HG03571 (cell line): Measurements from ENCODE around the gene PPRC1.

ENCODE experiments used
- ATAC-seq: cut with Tn5 transposase; IDR thresholded peaks from one replicate; pipeline ENCODE4 v1.9.1; 2021; ENCODE audit not compliant: unreplicated experiment

Gene PPRC1, protein sequence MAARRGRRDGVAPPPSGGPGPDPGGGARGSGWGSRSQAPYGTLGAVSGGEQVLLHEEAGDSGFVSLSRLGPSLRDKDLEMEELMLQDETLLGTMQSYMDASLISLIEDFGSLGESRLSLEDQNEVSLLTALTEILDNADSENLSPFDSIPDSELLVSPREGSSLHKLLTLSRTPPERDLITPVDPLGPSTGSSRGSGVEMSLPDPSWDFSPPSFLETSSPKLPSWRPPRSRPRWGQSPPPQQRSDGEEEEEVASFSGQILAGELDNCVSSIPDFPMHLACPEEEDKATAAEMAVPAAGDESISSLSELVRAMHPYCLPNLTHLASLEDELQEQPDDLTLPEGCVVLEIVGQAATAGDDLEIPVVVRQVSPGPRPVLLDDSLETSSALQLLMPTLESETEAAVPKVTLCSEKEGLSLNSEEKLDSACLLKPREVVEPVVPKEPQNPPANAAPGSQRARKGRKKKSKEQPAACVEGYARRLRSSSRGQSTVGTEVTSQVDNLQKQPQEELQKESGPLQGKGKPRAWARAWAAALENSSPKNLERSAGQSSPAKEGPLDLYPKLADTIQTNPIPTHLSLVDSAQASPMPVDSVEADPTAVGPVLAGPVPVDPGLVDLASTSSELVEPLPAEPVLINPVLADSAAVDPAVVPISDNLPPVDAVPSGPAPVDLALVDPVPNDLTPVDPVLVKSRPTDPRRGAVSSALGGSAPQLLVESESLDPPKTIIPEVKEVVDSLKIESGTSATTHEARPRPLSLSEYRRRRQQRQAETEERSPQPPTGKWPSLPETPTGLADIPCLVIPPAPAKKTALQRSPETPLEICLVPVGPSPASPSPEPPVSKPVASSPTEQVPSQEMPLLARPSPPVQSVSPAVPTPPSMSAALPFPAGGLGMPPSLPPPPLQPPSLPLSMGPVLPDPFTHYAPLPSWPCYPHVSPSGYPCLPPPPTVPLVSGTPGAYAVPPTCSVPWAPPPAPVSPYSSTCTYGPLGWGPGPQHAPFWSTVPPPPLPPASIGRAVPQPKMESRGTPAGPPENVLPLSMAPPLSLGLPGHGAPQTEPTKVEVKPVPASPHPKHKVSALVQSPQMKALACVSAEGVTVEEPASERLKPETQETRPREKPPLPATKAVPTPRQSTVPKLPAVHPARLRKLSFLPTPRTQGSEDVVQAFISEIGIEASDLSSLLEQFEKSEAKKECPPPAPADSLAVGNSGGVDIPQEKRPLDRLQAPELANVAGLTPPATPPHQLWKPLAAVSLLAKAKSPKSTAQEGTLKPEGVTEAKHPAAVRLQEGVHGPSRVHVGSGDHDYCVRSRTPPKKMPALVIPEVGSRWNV (N-terminal part only)

DNA sequence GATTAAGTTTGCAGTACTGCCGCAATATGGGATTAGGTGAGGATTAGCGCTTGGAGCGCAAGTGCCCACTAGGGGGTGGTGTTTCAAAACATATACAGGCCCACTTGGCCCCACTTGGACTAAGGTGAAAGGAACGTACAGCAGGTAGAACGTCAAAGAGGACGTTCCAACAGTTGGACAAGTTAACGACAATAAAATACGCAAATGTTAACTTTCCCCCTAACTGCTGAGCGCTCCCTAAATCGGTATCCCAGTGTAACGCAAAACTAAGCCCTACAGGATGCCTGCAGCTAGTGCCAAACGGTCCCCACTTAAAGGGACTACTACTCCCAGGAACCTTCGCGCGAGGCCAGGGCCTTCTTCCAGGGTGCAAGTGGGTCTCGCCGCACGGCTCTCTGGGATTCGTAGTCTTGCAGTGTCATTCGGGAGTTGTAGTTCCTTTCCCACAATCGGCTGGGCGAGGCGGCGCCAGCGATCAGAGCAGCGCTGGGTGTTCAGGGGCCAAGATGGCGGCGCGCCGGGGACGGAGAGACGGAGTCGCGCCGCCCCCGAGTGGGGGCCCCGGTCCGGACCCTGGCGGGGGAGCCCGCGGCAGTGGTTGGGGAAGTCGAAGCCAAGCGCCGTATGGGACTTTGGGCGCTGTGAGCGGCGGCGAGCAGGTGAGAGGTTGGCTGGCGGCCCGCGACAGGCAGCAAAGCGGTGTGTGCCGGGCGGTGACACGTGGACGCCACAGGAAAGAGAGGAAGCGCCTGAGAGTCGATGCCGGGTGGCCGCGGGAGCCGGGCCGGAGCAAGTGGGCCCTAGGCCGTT is at the start of gene PPRC1:
TSS of gene PPRC1 (plus strand) at position 478 of the 810 bp plus-strand sequence. CDS start at position 507, 29 bp downstream.
- peak; percentile 88 for ATAC-seq

DNA sequence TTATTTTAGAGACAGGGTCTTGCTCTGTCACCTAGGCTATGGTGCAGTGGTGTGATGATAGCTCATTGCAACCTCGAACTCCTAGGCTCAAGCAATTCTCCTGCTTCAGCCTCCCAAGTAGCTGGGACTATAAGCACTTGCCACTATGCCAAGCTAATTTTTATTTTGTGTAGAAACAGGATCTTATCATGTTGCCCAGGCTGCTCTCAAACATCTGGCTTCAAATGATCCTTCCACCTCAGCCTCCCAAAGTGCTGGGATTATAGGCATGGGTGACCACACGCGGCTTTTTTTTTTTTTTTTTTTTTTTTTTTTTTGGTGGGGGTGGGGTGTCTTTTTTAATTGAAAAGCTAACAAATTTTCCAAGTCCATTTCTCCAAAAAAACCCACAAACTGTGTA is 49.3 kb upstream of the PPRC1 start:
- no peak for ATAC-seq

DNA sequence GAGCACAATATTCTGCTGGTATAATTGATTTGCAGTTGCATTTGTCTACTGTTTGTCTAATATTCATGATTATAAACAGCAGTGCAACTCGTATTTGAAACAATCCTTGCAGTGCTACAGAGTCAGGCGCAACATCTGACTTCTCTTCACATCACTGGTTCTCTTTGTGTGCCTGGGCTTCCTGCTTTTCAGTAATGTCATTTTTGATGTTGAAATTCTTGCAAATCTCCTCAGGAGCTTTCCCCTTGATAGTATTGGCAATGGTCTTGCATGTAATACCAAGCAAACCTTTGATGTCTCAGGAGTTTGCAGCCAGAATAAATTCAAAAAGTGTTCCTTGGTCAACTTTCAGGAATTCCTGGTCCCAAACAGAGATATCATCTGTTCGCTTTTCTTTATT is 47.5 kb upstream of the PPRC1 start:
- no peak for ATAC-seq

DNA sequence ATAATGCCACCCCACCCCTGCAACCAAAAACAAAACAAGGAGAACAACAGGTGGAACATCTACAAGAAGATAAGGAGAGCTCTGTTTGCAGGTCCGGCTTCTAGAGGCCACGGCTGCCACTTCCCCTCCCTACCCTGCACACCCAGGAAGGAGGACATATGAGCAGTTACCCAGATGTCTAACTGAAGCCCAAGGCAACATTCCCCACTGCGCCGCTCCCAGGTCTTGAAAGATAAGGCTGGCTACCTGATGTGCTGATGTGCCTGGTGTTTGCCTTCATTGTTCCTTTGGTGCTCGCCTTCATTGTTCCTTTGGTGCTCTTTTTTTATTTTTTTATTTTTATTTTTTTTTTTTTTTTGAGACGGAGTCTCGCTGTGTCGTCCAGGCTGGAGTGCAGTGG is 46.6 kb upstream of the PPRC1 start:
- no peak for ATAC-seq

DNA sequence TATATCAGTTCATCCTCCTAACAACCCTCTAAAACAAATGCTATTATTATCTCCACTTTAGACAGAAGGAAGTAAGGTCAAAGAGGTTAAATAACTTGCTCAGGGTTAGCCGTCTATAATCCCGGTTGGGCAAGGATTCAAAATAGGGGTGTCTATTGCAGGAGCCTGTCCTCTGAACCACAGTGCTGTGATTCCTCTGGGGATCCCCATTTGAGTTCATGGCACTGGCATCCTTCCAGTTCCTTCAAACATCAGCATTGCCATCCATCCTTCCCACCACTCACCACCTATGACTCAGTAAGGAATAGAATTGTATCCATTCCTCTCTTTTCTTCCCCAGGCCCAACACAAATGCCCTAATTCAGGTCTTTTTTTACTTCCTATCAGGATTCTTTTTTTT is 42.1 kb upstream of the PPRC1 start:
- no peak for ATAC-seq

DNA sequence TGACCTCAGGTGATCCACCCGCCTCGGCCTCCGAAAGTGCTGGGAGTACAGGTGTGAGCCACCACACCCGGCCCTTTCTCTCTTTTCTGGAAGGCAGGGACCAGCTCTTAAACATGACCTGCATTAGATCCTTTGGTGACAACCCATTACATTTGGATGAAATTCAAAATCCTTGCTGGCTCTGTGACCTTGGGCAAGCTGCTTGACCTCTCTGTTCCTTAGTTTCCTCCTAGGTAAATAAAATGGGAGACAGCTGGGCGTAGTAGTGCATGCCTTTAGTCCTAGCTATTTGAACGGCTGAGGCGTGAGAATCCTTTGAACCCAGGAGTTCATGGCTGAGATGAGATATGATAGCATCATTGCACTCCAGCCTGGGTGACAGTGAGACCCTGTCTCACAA is 36.4 kb upstream of the PPRC1 start:
- ATAC-seq: no peak

DNA sequence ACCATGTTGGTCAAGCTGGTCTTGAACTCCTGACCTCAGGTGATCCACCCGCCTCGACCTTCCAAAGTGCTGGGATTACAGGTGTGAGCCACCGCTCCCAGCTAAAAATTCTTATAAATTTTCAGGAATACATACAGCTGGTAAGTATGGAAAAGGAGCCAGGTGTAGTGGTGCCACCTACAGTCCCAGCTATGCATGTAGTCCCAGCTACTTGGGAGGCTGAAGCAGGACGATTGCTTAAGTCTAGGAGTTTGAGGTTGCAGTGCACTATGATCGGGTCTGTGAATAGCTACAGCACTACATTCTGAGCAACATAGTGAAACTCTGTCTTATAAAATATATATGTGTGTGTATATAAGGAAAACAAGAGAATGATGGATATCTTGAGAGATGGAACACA is 31.7 kb upstream of the PPRC1 start:
- no peak for ATAC-seq

DNA sequence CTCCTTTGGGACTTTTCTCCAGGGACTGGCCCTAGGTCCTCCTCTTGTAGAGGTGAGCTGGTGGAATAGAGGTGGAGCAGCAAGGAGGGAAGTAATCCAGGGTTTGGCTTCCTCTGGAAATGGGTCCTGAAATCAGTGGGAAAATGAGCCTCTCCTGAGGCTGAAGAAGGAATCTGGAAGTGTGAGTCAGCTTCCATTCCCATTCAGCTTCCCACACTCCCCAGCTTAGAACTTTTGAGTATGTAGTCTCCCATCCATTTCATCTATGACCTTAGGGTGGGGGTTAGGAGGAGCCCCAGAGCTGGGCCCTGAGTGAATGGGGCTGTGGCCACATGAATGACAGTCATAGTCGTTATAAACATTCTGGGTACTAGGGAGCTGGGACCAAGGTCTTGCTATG is 30.4 kb upstream of the PPRC1 start:
- no peak for ATAC-seq

DNA sequence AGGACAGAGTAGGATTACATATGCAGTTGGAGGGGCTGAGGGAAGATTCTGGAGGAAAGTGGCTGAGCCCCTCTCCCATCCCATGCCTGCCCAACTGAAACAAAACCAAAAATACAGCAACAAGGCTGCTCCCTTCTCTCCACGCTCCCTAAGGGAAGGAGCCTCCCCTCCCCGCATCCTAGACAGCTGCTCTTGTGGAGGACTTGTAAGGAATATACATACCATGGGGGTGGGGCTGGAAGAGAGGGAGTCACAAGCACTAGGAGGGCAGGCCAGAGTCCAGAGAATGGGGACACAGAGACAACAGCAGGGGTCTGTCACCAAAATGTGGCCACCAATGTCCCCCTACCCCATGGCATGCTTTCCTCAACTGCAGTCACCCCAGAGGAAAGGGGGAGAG is 25.8 kb upstream of the PPRC1 start:
- ATAC-seq: no peak

DNA sequence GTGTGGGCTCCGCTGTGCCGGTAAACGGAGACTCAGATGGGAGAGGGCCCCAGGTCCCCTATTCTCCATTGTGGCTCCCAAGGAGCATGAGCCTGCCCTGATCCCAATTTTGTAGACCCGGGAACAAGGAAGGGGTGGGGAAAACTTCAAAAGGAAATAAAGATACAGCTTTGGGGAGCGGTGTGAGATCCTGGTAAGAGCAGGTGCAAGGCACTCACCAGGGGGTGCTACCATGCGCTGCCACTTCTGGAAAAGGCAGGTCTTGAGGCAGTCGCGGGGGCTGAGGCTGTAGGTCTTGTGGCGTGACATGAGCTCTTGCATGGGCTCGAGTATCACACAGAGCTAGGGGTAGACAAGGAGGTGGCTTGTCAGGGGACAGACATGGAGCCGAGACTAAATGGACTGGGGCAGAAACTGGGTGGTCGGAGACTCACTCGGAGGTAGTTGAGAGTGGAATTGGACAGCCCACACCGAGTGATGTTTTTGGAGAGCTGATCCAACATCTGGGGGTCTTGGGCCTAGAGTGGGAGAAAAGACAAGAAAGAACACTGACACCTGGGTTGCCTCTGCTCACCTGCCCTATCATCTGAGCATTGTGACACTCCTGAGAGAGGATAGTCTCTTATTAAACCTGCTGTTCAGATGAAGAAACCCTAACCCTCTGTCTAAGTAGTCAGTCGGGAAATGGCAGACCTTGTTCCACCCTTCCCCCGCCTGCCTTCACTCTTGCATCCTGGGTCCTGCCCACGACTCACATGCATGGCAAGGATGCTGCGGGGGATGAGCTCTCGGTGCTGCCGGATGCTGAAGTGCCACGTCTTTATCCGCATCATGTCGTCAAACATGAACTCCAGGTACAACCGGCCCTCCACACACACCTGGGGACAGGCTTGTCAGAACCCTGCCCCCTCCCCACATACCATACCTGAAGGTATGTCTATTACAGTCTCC is 23.4 kb upstream of the PPRC1 start:
- ATAC-seq: no peak

DNA sequence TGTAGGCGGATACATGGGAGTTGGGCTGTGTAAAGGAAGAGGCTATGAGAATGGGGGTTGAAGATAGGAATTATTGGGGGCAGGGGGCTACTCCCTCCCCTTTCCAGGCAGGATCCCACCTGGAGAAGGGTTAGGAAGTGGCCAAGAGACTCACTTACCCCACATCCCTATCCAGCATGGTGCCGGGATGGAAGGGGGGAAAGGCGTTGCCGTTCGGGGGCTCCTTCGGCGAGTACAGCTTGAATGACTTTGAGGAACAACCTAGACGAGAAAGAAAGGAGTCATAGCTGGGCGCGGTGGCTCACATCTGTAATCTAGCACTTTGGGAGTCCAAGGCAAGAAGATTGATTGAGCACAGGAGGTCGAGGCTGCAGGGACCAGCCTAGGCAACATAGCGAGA is 21.6 kb upstream of the PPRC1 start:
- ATAC-seq: no peak

DNA sequence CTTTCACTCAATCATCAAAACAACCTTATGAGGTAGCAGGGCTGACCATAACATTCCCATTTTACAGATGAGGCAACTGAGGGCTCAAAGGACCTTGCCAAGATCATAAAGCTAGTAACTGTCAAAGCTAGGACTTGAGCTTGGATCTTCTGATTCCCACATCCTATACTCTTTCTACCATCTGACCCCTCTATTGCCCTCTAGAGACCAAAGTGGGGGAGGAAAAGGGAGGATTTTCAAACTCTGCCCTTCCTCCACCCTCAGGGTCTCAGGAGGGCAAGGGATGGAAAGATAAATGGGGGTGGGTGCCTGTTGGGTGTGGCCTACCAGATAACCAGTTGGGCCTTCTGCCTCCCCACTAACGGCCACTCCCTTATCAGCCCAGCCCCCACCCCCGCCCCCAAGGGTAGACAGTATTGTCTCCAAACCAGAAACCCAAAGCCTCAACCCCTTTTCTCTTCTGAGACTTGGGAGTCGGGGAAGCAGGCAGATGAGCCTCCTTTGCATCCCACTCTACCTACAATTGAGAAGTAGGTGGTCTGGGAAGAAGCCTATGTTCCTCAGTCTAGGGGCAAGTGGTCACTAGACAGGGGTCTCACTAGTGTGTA is 20.5 kb upstream of the PPRC1 start:
- no peak for ATAC-seq

DNA sequence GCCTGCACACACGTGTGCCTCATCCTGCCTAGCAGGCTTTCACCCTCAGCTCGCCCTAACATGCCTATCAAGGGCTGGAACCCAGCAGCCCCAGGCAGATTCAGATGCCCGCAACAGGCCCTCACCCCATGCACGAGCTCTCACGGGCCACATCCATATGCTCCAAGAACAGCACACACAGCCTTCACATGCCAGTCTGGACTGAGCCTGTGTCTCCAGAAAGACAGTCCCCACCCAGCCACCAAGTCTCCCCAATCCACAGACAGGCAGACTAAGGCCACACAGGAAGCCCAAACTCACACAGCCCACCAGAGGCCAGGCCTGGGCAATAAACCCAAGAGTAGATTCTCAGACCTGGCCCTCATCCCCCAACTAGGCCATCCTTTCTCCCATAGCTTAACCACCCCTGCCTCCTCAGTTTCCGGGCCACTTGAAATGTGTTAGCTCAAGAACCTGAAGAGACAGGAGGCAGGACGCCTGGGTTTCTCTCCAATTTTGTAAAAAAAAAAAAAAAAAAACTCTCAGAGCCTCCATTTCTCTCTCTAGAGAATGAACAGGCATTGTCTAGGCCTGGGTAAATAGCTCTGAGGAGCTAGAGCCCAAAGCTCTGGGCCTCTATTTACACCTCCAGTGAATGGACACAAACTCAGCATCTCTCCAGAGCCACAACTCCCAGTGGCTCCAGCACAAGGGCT is 19.4 kb upstream of the PPRC1 start:
- no peak for ATAC-seq

DNA sequence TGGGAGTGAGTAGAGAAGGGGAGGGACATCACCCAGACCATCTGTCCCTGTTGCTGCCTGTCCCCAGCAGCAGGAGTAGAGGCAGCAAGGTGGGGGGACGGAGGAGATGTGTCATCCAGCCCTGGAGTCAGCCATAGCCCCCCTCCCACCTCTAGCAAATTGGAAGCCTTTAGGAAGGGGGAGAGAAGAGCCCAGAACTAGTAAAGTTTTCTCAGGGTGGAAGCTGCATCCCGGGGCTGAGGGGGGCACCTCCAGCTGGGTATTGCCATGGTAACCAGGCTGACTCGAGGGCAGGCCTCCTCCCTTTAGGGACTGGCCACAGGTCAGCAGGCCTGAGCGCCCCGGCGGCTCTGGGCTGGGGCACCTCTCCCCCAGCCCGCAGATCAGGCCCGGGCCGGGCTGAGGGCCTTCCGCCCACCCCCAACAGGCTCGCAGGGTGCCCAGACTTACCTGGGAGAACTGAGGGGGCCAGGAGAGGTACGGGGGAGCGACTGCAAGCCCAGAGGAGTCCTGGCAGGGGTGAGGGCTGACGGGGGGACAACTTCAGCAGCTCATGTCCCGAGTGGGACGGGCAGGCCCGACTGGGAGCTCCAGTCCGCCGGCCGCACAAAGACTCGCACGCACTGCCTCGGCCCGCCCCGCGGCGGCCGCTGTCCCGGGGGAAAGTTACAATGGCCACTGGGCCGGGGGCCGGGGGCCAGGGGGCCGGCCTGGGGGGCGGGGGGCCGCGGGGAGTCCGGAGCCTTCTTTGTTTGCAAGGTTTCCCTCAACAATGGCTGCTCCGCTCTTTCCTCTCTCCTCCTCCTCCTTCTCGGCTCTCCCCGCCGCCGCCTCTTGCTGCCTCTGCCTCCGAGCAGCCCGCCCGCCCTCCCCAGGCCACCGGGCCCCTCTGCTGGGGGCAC is 18.6 kb upstream of the PPRC1 start:
- peak; percentile 1 for ATAC-seq

DNA sequence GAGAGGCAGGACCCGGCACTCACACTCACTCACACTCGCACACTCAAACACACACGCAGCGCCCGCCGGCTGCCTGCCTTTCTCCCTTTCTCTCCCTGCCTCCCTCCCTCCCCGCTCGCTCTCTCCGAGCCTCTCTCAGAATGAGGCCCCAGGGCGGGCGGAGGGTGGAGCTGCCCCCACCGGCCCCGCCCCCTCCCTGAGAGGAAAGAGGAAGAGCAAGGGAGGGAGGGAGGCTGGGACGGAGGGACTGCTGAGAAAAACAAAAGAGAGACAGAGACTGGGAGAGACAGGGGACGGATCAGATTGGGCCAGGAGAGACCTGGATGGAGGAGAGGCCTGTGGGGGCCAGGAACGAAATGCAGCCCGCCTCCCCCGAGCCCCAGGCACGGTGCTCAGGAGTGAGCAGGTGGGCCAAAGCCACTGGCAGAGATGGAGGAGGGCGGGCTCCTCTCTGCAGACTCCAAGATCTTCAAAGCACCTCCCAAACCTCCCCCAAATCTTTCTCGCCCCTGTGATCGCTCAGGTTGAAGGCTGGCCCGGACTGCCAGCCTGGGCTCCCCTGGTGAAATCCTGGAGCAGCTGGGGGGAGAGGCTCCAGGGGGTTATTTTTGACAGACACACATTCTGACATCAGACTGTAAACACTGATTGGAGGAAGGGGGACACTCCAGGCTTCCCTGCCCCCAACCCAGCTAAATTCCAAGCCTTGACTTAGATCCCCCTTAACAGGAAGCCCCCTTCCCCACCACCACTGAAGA is 17.8 kb upstream of the PPRC1 start:
- ATAC-seq: peak; percentile 49

DNA sequence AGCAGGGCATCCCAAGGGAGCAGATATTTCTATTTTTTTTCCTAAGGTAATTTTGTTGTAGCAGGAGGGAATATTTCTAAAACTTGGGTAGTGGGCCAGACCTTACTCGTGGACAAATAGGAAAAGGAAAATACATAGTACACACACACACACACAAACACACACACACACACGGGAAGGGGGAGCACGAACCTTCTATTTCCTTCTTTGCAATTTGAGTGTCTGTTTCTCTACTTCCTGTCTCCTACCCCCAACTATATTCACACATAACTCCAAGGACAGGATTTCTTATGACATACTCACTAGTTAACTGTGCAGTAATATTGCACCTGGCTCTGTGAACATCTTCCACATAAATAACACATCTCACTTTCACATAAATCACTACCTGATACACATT is 17.1 kb upstream of the PPRC1 start:
- no peak for ATAC-seq

DNA sequence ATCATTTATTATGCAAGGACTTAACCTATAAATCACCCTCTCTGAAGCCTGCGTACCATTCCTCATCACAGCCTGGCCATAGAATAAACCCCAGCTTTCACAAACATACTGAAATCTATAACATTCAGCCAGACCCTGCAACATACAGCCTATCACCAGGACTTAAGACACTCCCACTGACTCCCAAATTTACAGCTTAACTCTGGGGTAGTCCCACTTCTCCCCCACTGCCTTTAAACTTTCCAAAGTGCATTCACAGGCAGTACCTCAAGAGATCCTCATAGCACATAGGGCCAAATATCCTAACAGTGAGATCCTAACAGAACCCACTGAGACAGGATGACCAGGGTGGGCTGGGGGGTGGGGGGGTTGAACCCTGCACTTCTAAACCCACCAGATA is 16.2 kb upstream of the PPRC1 start:
- ATAC-seq: no peak
